GM19397 (cell line): ENCODE data around the gene ROBO2.
"Not testable (repeated sequence)": the region's sequence is repeated elsewhere in the genome, so short reads cannot be mapped to it uniquely, and the experiment has no call there.

Experiments
- ATAC-seq: cut with Tn5 transposase; IDR thresholded peaks from one replicate; pipeline ENCODE4 v1.9.1; 2021; ENCODE audit warnings: mild to moderate bottlenecking, moderate library complexity; ENCODE audit not compliant: unreplicated experiment

Gene ROBO2

GRCh38 chr3:77394046-77394445 is 354.1 kb downstream of the ROBO2 start:
- ATAC-seq = no peak

GRCh38 chr3:77404871-77405270 is 365.0 kb downstream of the ROBO2 start:
- no peak for ATAC-seq

- no peak for ATAC-seq
Observed at GRCh38 chr3:77407441-77407840, 367.5 kb downstream of the ROBO2 start.

- ATAC-seq = not testable (repeated sequence)
Observed at GRCh38 chr3:77410334-77410733, 370.4 kb downstream of the ROBO2 start.

- no peak for ATAC-seq
Observed at GRCh38 chr3:77411334-77411733, 371.4 kb downstream of the ROBO2 start.

GRCh38 chr3:77412021-77412438 is 372.1 kb downstream of the ROBO2 start:
- ATAC-seq = no peak

- ATAC-seq = no peak
Observed at GRCh38 chr3:77412584-77412983, 372.7 kb downstream of the ROBO2 start.

- no peak for ATAC-seq
Observed at GRCh38 chr3:77414881-77415280, 375.0 kb downstream of the ROBO2 start.

- ATAC-seq = no peak
Observed at GRCh38 chr3:77420336-77420735, 380.4 kb downstream of the ROBO2 start.

- ATAC-seq = no peak
Observed at GRCh38 chr3:77421916-77422315, 382.0 kb downstream of the ROBO2 start.

GRCh38 chr3:77426531-77426930 is 386.6 kb downstream of the ROBO2 start:
- no peak for ATAC-seq

GRCh38 chr3:77427528-77427927 is 387.6 kb downstream of the ROBO2 start:
- ATAC-seq = no peak

GRCh38 chr3:77436908-77437307 is 397.0 kb downstream of the ROBO2 start:
- ATAC-seq = no peak

GRCh38 chr3:77446084-77446483 is 406.2 kb downstream of the ROBO2 start:
- ATAC-seq = no peak

- no peak for ATAC-seq
Observed at GRCh38 chr3:77446761-77447160, 406.9 kb downstream of the ROBO2 start.

GRCh38 chr3:77449459-77450350 is 409.8 kb downstream of the ROBO2 start:
- ATAC-seq = no peak

- ATAC-seq = no peak
Observed at GRCh38 chr3:77456431-77456830, 416.5 kb downstream of the ROBO2 start.

GRCh38 chr3:77456906-77457305 is 417.0 kb downstream of the ROBO2 start:
- no peak for ATAC-seq

- ATAC-seq = no peak
Observed at GRCh38 chr3:77459926-77460325, 420.0 kb downstream of the ROBO2 start.

- no peak for ATAC-seq
Observed at GRCh38 chr3:77460326-77460725, 420.4 kb downstream of the ROBO2 start.

- ATAC-seq = no peak
Observed at GRCh38 chr3:77462951-77463350, 423.1 kb downstream of the ROBO2 start.

- no peak for ATAC-seq
Observed at GRCh38 chr3:77464111-77464688, 424.3 kb downstream of the ROBO2 start.
